Measurements from ENCODE around the gene IGFBP5. TPM values are rescaled to one million over a fixed set of nuclear protein-coding genes. Genes with fewer than 3 reads are reported as not detected.

IGFBP5 gene
- total RNA-seq, 2 experiments from 2014 or later = not detected

DNA sequence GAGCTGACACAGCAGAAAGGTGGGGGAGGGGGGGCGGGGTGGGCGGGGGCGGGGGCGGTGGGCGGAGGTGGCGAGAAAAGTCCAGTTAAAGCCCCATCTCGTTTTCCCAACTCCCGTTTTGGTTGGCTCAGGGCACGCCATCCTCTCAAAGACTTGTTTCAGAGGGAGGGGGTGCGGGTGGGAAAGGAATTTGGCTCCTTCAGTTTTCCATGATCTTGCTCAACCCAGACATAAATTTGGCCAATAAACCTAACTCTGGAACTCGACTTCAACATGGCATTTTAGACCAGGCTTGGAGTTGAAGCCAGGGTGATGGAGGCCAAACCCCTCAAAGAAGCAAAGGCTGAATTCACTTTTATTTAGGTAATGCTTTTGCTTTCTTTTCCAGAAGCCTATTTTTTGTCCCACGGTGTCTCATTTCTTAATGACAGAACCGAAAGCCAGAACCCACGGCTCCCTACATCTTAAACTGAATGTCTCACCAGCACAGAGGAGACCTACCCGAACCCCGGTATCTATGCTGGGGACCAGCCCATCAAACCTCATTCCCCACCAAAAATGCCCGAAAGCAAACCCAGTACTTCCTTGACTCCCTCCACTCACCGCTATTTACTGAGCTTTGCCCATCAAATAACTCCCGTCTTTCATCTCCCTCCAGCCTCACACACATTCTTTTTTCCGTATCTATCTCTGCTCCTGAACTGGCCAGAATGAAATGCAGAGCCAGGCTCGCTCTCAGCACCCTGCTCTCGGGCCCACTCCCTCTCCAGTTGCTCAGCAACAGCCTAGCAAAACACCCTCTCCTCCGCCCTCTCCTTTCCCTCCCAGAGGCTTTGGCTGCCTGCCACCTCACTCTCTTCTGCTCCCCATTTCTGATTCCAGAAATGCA lies 4.3 kb downstream of the IGFBP5 start:
- POLR2A ChIA-PET = no interaction called here
- H3K4me3 ChIP-seq (ENCODE audit: low read depth, low read length, poor library complexity, severe bottlenecking) = no peak overlapping the region
- H3K4me1 ChIP-seq (ENCODE audit: insufficient read depth, low read length, poor library complexity, severe bottlenecking) = no peaks in the 10 kb centered on the region
- no peak overlapping the region for H3K4me2 ChIP-seq (ENCODE audit: low read length)
- H3K79me2 ChIP-seq (ENCODE audit: insufficient read depth, low read depth, low read length) = no peaks in the 10 kb centered on the region
- no peaks in the 10 kb centered on the region for H3K36me3 ChIP-seq (ENCODE audit: insufficient read depth, low read length)
- CTCF ChIA-PET (ENCODE audit: unreplicated experiment) = interaction anchor here (0.5 to 0.6 kb wide), 2 partner anchors 31 to 307 kb away, joined by 3 to 9 read pairs; no protein-coding TSS in a partner anchor
- BruUV-seq (replicated peaks) = no TSS peak
- no peaks in the 10 kb centered on the region for H3K9me3 ChIP-seq (ENCODE audit: low read length)
- H2AFZ ChIP-seq (ENCODE audit: low read length) = no peak overlapping the region
- H3K27ac ChIP-seq (ENCODE audit: low read depth, low read length, poor library complexity, severe bottlenecking) = no peak overlapping the region
- H3K9me2 ChIP-seq (ENCODE audit: insufficient read depth, low read length) = no peaks in the 10 kb centered on the region
- no peaks in the 10 kb centered on the region for H4K20me1 ChIP-seq (ENCODE audit: insufficient read depth, low read length)
- TF ChIP-seq EZH2phosphoT487 (IDR thresholded peaks at IDR 0.05; ENCODE audit: borderline replicate concordance, low read depth, low read length) = no peak
- TF ChIP-seq, protein P1, sequence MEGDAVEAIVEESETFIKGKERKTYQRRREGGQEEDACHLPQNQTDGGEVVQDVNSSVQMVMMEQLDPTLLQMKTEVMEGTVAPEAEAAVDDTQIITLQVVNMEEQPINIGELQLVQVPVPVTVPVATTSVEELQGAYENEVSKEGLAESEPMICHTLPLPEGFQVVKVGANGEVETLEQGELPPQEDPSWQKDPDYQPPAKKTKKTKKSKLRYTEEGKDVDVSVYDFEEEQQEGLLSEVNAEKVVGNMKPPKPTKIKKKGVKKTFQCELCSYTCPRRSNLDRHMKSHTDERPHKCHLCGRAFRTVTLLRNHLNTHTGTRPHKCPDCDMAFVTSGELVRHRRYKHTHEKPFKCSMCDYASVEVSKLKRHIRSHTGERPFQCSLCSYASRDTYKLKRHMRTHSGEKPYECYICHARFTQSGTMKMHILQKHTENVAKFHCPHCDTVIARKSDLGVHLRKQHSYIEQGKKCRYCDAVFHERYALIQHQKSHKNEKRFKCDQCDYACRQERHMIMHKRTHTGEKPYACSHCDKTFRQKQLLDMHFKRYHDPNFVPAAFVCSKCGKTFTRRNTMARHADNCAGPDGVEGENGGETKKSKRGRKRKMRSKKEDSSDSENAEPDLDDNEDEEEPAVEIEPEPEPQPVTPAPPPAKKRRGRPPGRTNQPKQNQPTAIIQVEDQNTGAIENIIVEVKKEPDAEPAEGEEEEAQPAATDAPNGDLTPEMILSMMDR (conservative IDR thresholded peaks at IDR 0.05; ENCODE audit: low read length) = no peak
- intact Hi-C loops (cut with micrococcal nuclease; ENCODE audit: unreplicated experiment) = no loop called here
- DNase-seq (ENCODE audit: low spot score) = no peak

DNA sequence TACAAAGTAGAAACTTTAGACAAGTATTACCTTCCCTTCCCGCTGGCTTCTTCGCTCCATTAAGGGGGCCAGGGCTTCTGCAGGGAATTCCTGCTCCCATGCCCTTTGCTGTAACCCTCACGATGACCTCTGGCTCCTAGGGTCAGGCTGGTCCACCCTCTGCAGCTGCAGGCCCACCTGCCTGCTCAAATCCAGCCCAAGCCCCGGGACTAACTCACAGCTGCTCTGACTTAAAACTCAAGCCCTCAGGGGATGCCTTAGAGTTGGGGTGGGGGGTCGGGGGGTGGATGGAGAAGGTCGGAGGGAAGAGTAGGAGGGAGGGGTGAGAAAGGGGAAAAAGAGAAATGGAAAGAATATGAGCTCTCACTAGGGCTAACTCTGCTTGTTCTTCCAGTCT lies 4.9 kb downstream of the IGFBP5 start:
- Histone ChIP-seq H3K4me3 (ENCODE audit: low read depth, low read length, poor library complexity, severe bottlenecking) (no peak overlapping the region), H3K4me2 (ENCODE audit: low read length) (no peak overlapping the region), H3K9me3 (ENCODE audit: low read length) (no peaks in the 10 kb centered on the region), H3K27ac (ENCODE audit: low read depth, low read length, poor library complexity, severe bottlenecking) (no peak overlapping the region), H2AFZ (ENCODE audit: low read length) (no peak overlapping the region), H4K20me1 (ENCODE audit: insufficient read depth, low read length) (no peaks in the 10 kb centered on the region), H3K9me2 (ENCODE audit: insufficient read depth, low read length) (no peaks in the 10 kb centered on the region), H3K79me2 (ENCODE audit: insufficient read depth, low read depth, low read length) (no peaks in the 10 kb centered on the region), H3K4me1 (ENCODE audit: insufficient read depth, low read length, poor library complexity, severe bottlenecking) (no peaks in the 10 kb centered on the region), H3K36me3 (ENCODE audit: insufficient read depth, low read length) (no peaks in the 10 kb centered on the region)
- ChIA-PET CTCF (ENCODE audit: unreplicated experiment) (no interaction called here), POLR2A (no interaction called here)
- TF ChIP-seq, protein P1 (conservative IDR thresholded peaks at IDR 0.05; ENCODE audit: low read length) = no peak
- no peak for TF ChIP-seq EZH2phosphoT487 (IDR thresholded peaks at IDR 0.05; ENCODE audit: borderline replicate concordance, low read depth, low read length)
- BruUV-seq (replicated peaks) = no TSS peak
- DNase-seq (ENCODE audit: low spot score) = no peak
- intact Hi-C loops (cut with micrococcal nuclease; ENCODE audit: unreplicated experiment) = no loop called here

DNA sequence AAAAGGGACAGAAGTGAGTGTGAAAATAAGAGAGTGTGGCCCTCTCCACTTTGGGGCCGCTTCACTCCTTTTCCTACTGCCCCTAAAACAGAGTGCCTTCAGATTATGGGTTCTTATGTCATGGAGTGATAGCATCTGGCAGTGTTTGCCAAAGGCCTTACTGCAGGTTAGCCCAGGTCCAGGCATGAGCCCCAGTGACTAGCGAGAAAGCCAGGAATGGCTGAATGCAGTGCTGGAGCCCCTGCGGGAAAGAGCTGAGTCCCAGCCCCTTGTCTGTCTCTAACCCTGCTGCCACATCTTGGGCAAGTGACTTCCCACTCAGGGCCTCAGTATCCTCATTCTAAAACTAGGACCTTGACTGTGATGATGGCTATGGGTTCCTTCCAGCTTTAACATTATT lies 6.0 kb downstream of the IGFBP5 start:
- intact Hi-C loops (cut with micrococcal nuclease; ENCODE audit: unreplicated experiment) = no loop called here
- H3K79me2 ChIP-seq (ENCODE audit: insufficient read depth, low read depth, low read length) = no peaks in the 10 kb centered on the region
- H3K9me2 ChIP-seq (ENCODE audit: insufficient read depth, low read length) = no peaks in the 10 kb centered on the region
- H3K36me3 ChIP-seq (ENCODE audit: insufficient read depth, low read length) = no peaks in the 10 kb centered on the region
- H3K4me2 ChIP-seq (ENCODE audit: low read length) = no peak overlapping the region
- H3K4me3 ChIP-seq (ENCODE audit: low read depth, low read length, poor library complexity, severe bottlenecking) = no peak overlapping the region
- ChIA-PET CTCF (ENCODE audit: unreplicated experiment) (interaction anchor here (0.6 kb wide), 1 partner anchor 122 kb away, joined by 4 read pairs; no protein-coding TSS in a partner anchor), POLR2A (no interaction called here)
- BruUV-seq (replicated peaks) = no TSS peak
- no peaks in the 10 kb centered on the region for H4K20me1 ChIP-seq (ENCODE audit: insufficient read depth, low read length)
- no peaks in the 10 kb centered on the region for H3K4me1 ChIP-seq (ENCODE audit: insufficient read depth, low read length, poor library complexity, severe bottlenecking)
- no peak overlapping the region for H3K27ac ChIP-seq (ENCODE audit: low read depth, low read length, poor library complexity, severe bottlenecking)
- DNase-seq (ENCODE audit: low spot score) = no peak
- no peak overlapping the region for H2AFZ ChIP-seq (ENCODE audit: low read length)
- H3K9me3 ChIP-seq (ENCODE audit: low read length) = no peaks in the 10 kb centered on the region
- TF ChIP-seq, protein P1 (conservative IDR thresholded peaks at IDR 0.05; ENCODE audit: low read length) = no peak
- TF ChIP-seq EZH2phosphoT487 (IDR thresholded peaks at IDR 0.05; ENCODE audit: borderline replicate concordance, low read depth, low read length) = no peak
